HCT116 (cell line): ENCODE measurements around the gene RGS10. TPM values are rescaled to one million over a fixed set of nuclear protein-coding genes. Genes with fewer than 3 reads are reported as not detected.

Experiments used
- ATAC-seq: fragments of 200-7000 bp; cut with Tn5 transposase; 2 replicates; pipeline ENCODE4 v1.9.1; 2020; ENCODE audit warnings: mild to moderate bottlenecking, moderate library complexity
- BruUV-seq: library from RNA; stranded (reverse); fragments of 400-500 nt; replicated peaks from 2 replicates; lab custom pipeline; 2021; lab: Mats Ljungman, UMichigan
- CTCF ChIA-PET: fragments of 300-600 bp; sonication (Branson Sonifier 250); formaldehyde crosslinking; loops from one replicate; lab custom pipeline; 2021; ENCODE audit warnings: antibody characterized with exemption; lab: Charles Lee
- POLR2A ChIA-PET: fragments of 300-600, 350-600 bp; sonication (Branson Sonifier 250); formaldehyde crosslinking; loops from one replicate; lab custom pipeline; 2021; ENCODE audit warnings: antibody characterized with exemption; lab: Charles Lee
- RAD21 ChIA-PET, 2 experiments: fragments of 300-600 bp; sonication (Branson Sonifier 250); formaldehyde crosslinking; loops; one replicate each; lab custom pipeline; 2023; ENCODE audit warnings: low total read pairs in 2 of 2; ENCODE audit not compliant: uncharacterized antibody in 2 of 2, unreplicated experiment in 2 of 2, low non-redundant PET in 1 of 2; lab: Charles Lee
- DNase-seq: peaks from one replicate; pipeline ENCODE4 v3.0.0-alpha.2; 2010; ENCODE audit warnings: low read depth, low spot score
- H2AFZ ChIP-seq: fragments of 200-600 bp; shearing (Covaris generic), sonication (generic); 2 replicates; pipeline ENCODE4 v1.6.1; 2017; ENCODE audit warnings: low read depth, mixed run types, mixed read lengths, antibody characterized with exemption, low read length; ENCODE audit not compliant: poor library complexity, severe bottlenecking
- H3K27ac ChIP-seq: 2 replicates; pipeline ENCODE4 v1.5.1; 2012; ENCODE audit warnings: low read depth, low read length
- H3K27me3 ChIP-seq: fragments of 200-600 bp; sonication (generic); 2 replicates; pipeline ENCODE4 v1.6.1; 2016; ENCODE audit warnings: mixed run types, low read length, mixed read lengths; ENCODE audit not compliant: insufficient read depth
- H3K36me3 ChIP-seq, 2 experiments: fragments of 200-500 bp in 1 of 2; fragments of 200-600 bp in 1 of 2; sonication (Bioruptor generic) in 1 of 2; sonication (generic) in 1 of 2; 2 replicates each; pipeline versions ENCODE4 v1.5.1 to v1.6.1; 2014 to 2016; ENCODE audit warnings: low read length in 2 of 2, inconsistent platforms in 1 of 2, mixed read lengths in 1 of 2, mixed run types in 1 of 2; ENCODE audit not compliant: insufficient read depth in 2 of 2, control insufficient read depth in 1 of 2
- H3K4me1 ChIP-seq, 2 experiments: fragments of 200-600 bp in 1 of 2; sonication (generic) in 1 of 2; 2 replicates each; pipeline versions ENCODE4 v1.5.1 to v1.6.1; 2012 to 2017; ENCODE audit warnings: low read length in 2 of 2, inconsistent platforms in 1 of 2, mild to moderate bottlenecking in 1 of 2, mixed read lengths in 1 of 2, mixed run types in 1 of 2, moderate library complexity in 1 of 2; ENCODE audit not compliant: insufficient read depth in 2 of 2, control insufficient read depth in 1 of 2
- H3K4me2 ChIP-seq: fragments of 200-600 bp; sonication (generic); 2 replicates; pipeline ENCODE4 v1.6.1; 2017; ENCODE audit warnings: mixed run types, low read length, mixed read lengths
- H3K4me3 ChIP-seq, 2 experiments: fragments of 200-600 bp in 1 of 2; sonication (generic) in 1 of 2; replicated peaks in 1 of 2; 2 replicates each; pipeline ENCODE4 v1.5.1; 2011 to 2016; ENCODE audit warnings: low read length in 2 of 2, control low read depth in 1 of 2, low read depth in 1 of 2, mild to moderate bottlenecking in 1 of 2, mixed read lengths in 1 of 2, mixed run types in 1 of 2
- H3K79me2 ChIP-seq: fragments of 200-600 bp; sonication (generic); 2 replicates; pipeline ENCODE4 v1.6.1; 2017; ENCODE audit warnings: mild to moderate bottlenecking, mixed run types, low read length, moderate library complexity, mixed read lengths; ENCODE audit not compliant: insufficient read depth
- H3K9ac ChIP-seq: fragments of 200-600 bp; sonication (generic); 2 replicates; pipeline ENCODE4 v1.6.1; 2016; ENCODE audit warnings: low read length, mixed read lengths
- H3K9me2 ChIP-seq: fragments of 200-600 bp; sonication (generic), shearing (Covaris generic); 2 replicates; pipeline ENCODE4 v1.6.1; 2017; ENCODE audit warnings: mixed run types, mild to moderate bottlenecking, moderate library complexity; ENCODE audit not compliant: insufficient read depth
- H3K9me3 ChIP-seq, 2 experiments: fragments of 200-500 bp in 1 of 2; fragments of 200-600 bp in 1 of 2; sonication (Bioruptor generic) in 1 of 2; sonication (generic) in 1 of 2; 2 replicates each; pipeline ENCODE4 v1.6.1; 2014 to 2017; ENCODE audit warnings: low read length in 2 of 2, mixed read lengths in 2 of 2, inconsistent platforms in 1 of 2, low read depth in 1 of 2, mild to moderate bottlenecking in 1 of 2, mixed run types in 1 of 2, moderate library complexity in 1 of 2; ENCODE audit not compliant: control insufficient read depth in 1 of 2, insufficient read depth in 1 of 2
- H4K20me1 ChIP-seq: fragments of 200-600 bp; sonication (generic), shearing (Covaris generic); 2 replicates; pipeline ENCODE4 v1.6.1; 2017; ENCODE audit warnings: mixed run types, mild to moderate bottlenecking, moderate library complexity; ENCODE audit not compliant: insufficient read depth
- CEBPB ChIP-seq: IDR thresholded peaks from 2 replicates; pipeline ENCODE4 v1.6.1; 2012; ENCODE audit warnings: low read depth
- EGR1 ChIP-seq: IDR thresholded peaks from 2 replicates; pipeline ENCODE4 v1.6.1; 2012; ENCODE audit warnings: low read depth
- FOSL1 ChIP-seq: IDR thresholded peaks from 2 replicates; pipeline ENCODE4 v1.6.1; 2012; ENCODE audit warnings: low read depth
- JUND ChIP-seq: IDR thresholded peaks from 2 replicates; pipeline ENCODE4 v1.6.1; 2012
- POLR2A ChIP-seq: IDR thresholded peaks from 2 replicates; pipeline ENCODE4 v1.7.0; 2011; ENCODE audit warnings: borderline replicate concordance; ENCODE audit not compliant: insufficient read depth, insufficient read length; ENCODE audit errors: extremely low read depth
- POLR2AphosphoS5 ChIP-seq: IDR thresholded peaks from 2 replicates; pipeline ENCODE4 v1.6.1; 2011; ENCODE audit warnings: mild to moderate bottlenecking, low read depth, low read length, moderate library complexity
- RAD21 ChIP-seq: IDR thresholded peaks from 2 replicates; pipeline ENCODE4 v1.6.1; 2012; ENCODE audit warnings: low read depth, mild to moderate bottlenecking
- SIN3A ChIP-seq: IDR thresholded peaks from 2 replicates; pipeline ENCODE4 v1.6.1; 2012; ENCODE audit warnings: low read depth
- SRF ChIP-seq: IDR thresholded peaks from 2 replicates; pipeline ENCODE4 v1.6.1; 2012; ENCODE audit warnings: low read depth
- TCF7L2 ChIP-seq: IDR thresholded peaks from 2 replicates; pipeline ENCODE4 v1.7.0; 2011; ENCODE audit warnings: borderline replicate concordance, inconsistent platforms; ENCODE audit not compliant: insufficient read depth, insufficient read length; ENCODE audit errors: extremely low read depth
- YY1 ChIP-seq: IDR thresholded peaks from 2 replicates; pipeline ENCODE4 v1.6.1; 2011; ENCODE audit warnings: low read length, low read depth, moderate library complexity, mild to moderate bottlenecking; ENCODE audit not compliant: insufficient replicate concordance; ENCODE audit errors: extremely low read depth
- intact Hi-C: fragments of 100-400 bp; cut with micrococcal nuclease; formaldehyde crosslinking; loops from 2 replicates; pipeline ENCODE4 v1.10.0; 2022
- total RNA-seq: library from RNA; stranded (reverse); gene quantifications from one replicate; pipeline ENCODE4 v1.2.1, GENCODE V29; 2021; ENCODE audit not compliant: unreplicated experiment
- TF ChIP-seq, protein P1 (sequence below): IDR thresholded peaks from 2 replicates; pipeline ENCODE4 v1.6.1; 2011; ENCODE audit warnings: mild to moderate bottlenecking, low read length, moderate library complexity; ENCODE audit not compliant: insufficient replicate concordance; ENCODE audit errors: extremely low read depth
- TF ChIP-seq, protein P2 (sequence below): IDR thresholded peaks from 2 replicates; pipeline ENCODE4 v1.6.1; 2012
- TF ChIP-seq, protein P3 (sequence below): IDR thresholded peaks from 2 replicates; pipeline ENCODE4 v1.6.1; 2012
- TF ChIP-seq, protein P4 (sequence below): IDR thresholded peaks from 2 replicates; pipeline ENCODE4 v1.6.1; 2012; ENCODE audit warnings: low read depth

Gene RGS10
- total RNA-seq, 1 experiment from 2014 or later, result 96.7 TPM

DNA sequence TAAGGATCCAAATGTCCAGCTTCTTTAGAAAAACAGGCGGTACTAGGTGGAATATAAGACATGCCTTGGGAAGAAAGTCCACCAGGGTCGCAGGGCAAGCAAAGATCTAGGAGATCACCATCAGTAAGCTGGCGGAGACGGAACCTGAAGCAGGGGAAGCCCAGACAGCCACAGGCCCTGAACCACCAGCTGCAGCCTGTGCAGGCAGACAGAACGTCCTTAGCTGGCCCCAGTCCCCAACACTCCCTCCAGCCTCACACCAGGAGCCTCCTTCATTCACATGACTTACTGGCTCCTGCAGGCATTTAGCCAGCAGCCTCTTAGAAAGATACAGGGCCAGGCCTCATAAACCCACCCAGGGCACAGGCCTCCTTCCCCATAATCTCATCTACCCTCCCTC lies 17.4 kb downstream of the RGS10 start:
- TF ChIP-seq FOSL1, result no peak
- TF ChIP-seq SIN3A, result no peak
- no peak for TF ChIP-seq TCF7L2
- TF ChIP-seq, protein P1, sequence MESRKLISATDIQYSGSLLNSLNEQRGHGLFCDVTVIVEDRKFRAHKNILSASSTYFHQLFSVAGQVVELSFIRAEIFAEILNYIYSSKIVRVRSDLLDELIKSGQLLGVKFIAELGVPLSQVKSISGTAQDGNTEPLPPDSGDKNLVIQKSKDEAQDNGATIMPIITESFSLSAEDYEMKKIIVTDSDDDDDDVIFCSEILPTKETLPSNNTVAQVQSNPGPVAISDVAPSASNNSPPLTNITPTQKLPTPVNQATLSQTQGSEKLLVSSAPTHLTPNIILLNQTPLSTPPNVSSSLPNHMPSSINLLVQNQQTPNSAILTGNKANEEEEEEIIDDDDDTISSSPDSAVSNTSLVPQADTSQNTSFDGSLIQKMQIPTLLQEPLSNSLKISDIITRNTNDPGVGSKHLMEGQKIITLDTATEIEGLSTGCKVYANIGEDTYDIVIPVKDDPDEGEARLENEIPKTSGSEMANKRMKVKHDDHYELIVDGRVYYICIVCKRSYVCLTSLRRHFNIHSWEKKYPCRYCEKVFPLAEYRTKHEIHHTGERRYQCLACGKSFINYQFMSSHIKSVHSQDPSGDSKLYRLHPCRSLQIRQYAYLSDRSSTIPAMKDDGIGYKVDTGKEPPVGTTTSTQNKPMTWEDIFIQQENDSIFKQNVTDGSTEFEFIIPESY, result no peak
- TF ChIP-seq RAD21, result no peak
- no peak for TF ChIP-seq EGR1
- TF ChIP-seq, protein P2, sequence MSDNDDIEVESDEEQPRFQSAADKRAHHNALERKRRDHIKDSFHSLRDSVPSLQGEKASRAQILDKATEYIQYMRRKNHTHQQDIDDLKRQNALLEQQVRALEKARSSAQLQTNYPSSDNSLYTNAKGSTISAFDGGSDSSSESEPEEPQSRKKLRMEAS, result no peak
- TF ChIP-seq POLR2A, result no peak
- TF ChIP-seq, protein P3, sequence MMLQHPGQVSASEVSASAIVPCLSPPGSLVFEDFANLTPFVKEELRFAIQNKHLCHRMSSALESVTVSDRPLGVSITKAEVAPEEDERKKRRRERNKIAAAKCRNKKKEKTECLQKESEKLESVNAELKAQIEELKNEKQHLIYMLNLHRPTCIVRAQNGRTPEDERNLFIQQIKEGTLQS, result no peak
- TF ChIP-seq YY1, result no peak
- TF ChIP-seq POLR2AphosphoS5, result no peak
- no peak for TF ChIP-seq SRF
- TF ChIP-seq CEBPB, result no peak
- no peak for TF ChIP-seq JUND
- TF ChIP-seq, protein P4, sequence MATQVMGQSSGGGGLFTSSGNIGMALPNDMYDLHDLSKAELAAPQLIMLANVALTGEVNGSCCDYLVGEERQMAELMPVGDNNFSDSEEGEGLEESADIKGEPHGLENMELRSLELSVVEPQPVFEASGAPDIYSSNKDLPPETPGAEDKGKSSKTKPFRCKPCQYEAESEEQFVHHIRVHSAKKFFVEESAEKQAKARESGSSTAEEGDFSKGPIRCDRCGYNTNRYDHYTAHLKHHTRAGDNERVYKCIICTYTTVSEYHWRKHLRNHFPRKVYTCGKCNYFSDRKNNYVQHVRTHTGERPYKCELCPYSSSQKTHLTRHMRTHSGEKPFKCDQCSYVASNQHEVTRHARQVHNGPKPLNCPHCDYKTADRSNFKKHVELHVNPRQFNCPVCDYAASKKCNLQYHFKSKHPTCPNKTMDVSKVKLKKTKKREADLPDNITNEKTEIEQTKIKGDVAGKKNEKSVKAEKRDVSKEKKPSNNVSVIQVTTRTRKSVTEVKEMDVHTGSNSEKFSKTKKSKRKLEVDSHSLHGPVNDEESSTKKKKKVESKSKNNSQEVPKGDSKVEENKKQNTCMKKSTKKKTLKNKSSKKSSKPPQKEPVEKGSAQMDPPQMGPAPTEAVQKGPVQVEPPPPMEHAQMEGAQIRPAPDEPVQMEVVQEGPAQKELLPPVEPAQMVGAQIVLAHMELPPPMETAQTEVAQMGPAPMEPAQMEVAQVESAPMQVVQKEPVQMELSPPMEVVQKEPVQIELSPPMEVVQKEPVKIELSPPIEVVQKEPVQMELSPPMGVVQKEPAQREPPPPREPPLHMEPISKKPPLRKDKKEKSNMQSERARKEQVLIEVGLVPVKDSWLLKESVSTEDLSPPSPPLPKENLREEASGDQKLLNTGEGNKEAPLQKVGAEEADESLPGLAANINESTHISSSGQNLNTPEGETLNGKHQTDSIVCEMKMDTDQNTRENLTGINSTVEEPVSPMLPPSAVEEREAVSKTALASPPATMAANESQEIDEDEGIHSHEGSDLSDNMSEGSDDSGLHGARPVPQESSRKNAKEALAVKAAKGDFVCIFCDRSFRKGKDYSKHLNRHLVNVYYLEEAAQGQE, result no peak
- CTCF ChIA-PET, result interaction anchor here (1.1 kb wide), 1 partner anchor 77 kb away, joined by 3 read pairs; no protein-coding TSS in a partner anchor
- no peak overlapping the region for H3K4me3 ChIP-seq

More for the DNA sequence above, 17.4 kb downstream of the RGS10 start:
- Histone ChIP-seq H3K27me3 (no peaks in the 10 kb centered on the region), H4K20me1 (no peaks in the 10 kb centered on the region), H3K27ac (no peak overlapping the region), H3K4me1 (peaks cover 28 to 49% of the 10 kb centered on the region in 2 experiments), H3K9ac (no peak overlapping the region), H3K9me3 (no peaks in the 10 kb centered on the region), H3K4me2 (no peak overlapping the region), H3K79me2 (peaks cover 30% of the 10 kb centered on the region), H3K9me2 (no peaks in the 10 kb centered on the region), H3K36me3 (peaks cover 0 to 22% of the 10 kb centered on the region in 2 experiments; a peak in 1 of 4 replicates), H2AFZ (no peak overlapping the region)
- ATAC-seq, result no peak
- intact Hi-C loops, result no loop called here
- ChIA-PET POLR2A (no interaction called here), RAD21 (no interaction called here)
- BruUV-seq, result TSS peak; percentile 17
- DNase-seq, result no peak
